CD4-positive, alpha-beta T cell (primary cell): Measurements from ENCODE around the gene CLDN11. TPM values are rescaled to one million over a fixed set of nuclear protein-coding genes. Genes with fewer than 3 reads are reported as not detected.

ENCODE experiments used
- ATAC-seq: fragments of 200-7000 bp; cut with Tn5 transposase; one replicate; pipeline ENCODE4 v1.10.0; 2022; ENCODE audit warnings: mild to moderate bottlenecking; ENCODE audit not compliant: poor library complexity
- CTCF ChIA-PET: fragments of 350-600 bp; sonication (Branson Sonifier 250); formaldehyde crosslinking; loops from one replicate; lab custom pipeline; 2021; ENCODE audit warnings: antibody characterized with exemption, inconsistent platforms; lab: Charles Lee
- POLR2A ChIA-PET: fragments of 350-600 bp; sonication (Branson Sonifier 250); formaldehyde crosslinking; loops from one replicate; lab custom pipeline; 2021; ENCODE audit warnings: antibody characterized with exemption, inconsistent platforms; lab: Charles Lee
- DNase-seq, 14 experiments: peaks; one replicate each; pipeline ENCODE4 v3.0.0-alpha.2; 2013 to 2020; ENCODE audit warnings: mixed read lengths in 2 of 14
- H3K27ac ChIP-seq, 2 donors: one replicate each; pipeline versions ENCODE4 v1.5.1 to v1.7.0; 2013; ENCODE audit warnings: low read length in 2 of 2, low read depth in 1 of 2, mild to moderate bottlenecking in 1 of 2
- H3K27me3 ChIP-seq, 2 experiments: 1 replicate in 1 of 2; 2 replicates in 1 of 2; pipeline versions ENCODE4 v1.6.1 to v1.7.0; 2013; ENCODE audit warnings: low read length in 2 of 2, control low read depth in 1 of 2, mild to moderate bottlenecking in 1 of 2, moderate library complexity in 1 of 2; ENCODE audit not compliant: insufficient read depth in 2 of 2, control insufficient read depth in 1 of 2
- H3K36me3 ChIP-seq: one replicate; pipeline ENCODE4 v1.6.1; 2013; ENCODE audit warnings: low read length, control low read depth; ENCODE audit not compliant: insufficient read depth
- H3K4me1 ChIP-seq: one replicate; pipeline ENCODE4 v1.6.1; 2013; ENCODE audit warnings: low read length, control low read depth; ENCODE audit not compliant: insufficient read depth
- H3K4me3 ChIP-seq: one replicate; pipeline ENCODE4 v1.5.1; 2013; ENCODE audit warnings: mild to moderate bottlenecking, low read length, moderate library complexity
- H3K9me3 ChIP-seq, 2 experiments: 1 replicate in 1 of 2; 2 replicates in 1 of 2; pipeline versions ENCODE4 v1.6.1 to v1.7.0; 2013; ENCODE audit warnings: low read length in 2 of 2, mild to moderate bottlenecking in 2 of 2, control low read depth in 1 of 2, moderate library complexity in 1 of 2; ENCODE audit not compliant: control insufficient read depth in 1 of 2, insufficient read depth in 1 of 2
- H3K27ac Mint-ChIP-seq: one replicate; pipeline ENCODE4 v1.8.0; 2020; ENCODE audit warnings: mixed read lengths
- H3K27me3 Mint-ChIP-seq: one replicate; pipeline ENCODE4 v1.8.0; 2021; ENCODE audit warnings: mixed read lengths
- H3K36me3 Mint-ChIP-seq: one replicate; pipeline ENCODE4 v1.8.0; 2021; ENCODE audit warnings: low read depth, mixed read lengths
- H3K4me1 Mint-ChIP-seq: one replicate; pipeline ENCODE4 v1.8.0; 2021; ENCODE audit warnings: low read depth, mixed read lengths
- H3K4me3 Mint-ChIP-seq: one replicate; pipeline ENCODE4 v1.8.0; 2020; ENCODE audit warnings: mild to moderate bottlenecking, mixed read lengths
- H3K9me3 Mint-ChIP-seq: one replicate; pipeline ENCODE4 v1.8.0; 2020; ENCODE audit warnings: mixed read lengths
- intact Hi-C, 2 experiments: fragments of 100-400 bp; cut with DNase I in 1 of 2; cut with micrococcal nuclease in 1 of 2; formaldehyde crosslinking; loops; one replicate each; pipeline versions ENCODE4 v1.15.1 to v1.9.0; 2023 to 2025; cut with DNase I, micrococcal nuclease
- total RNA-seq, 174 experiments: library from RNA in 2 of 174; stranded (reverse) in 2 of 174; gene quantifications; one replicate each; pipeline ENCODE4 v1.2.3 and lab custom pipeline; 2021 to 2026
- TF ChIP-seq, protein P1 (sequence below): fragments of 200-600 bp; IDR thresholded peaks from one replicate; pipeline ENCODE4 v1.8.0; 2022; ENCODE audit warnings: antibody characterized with exemption, mild to moderate bottlenecking

The CLDN11 gene
- total RNA-seq, 2 experiments from 2014 or later = not detected

GRCh38 chr3:170437696-170438407, 19.2 kb downstream of the CLDN11 start:
- H3K27me3 Mint-ChIP-seq = peaks cover 26% of the 10 kb centered on the region
- H3K4me1 ChIP-seq = no peaks in the 10 kb centered on the region
- TF ChIP-seq, protein P1, sequence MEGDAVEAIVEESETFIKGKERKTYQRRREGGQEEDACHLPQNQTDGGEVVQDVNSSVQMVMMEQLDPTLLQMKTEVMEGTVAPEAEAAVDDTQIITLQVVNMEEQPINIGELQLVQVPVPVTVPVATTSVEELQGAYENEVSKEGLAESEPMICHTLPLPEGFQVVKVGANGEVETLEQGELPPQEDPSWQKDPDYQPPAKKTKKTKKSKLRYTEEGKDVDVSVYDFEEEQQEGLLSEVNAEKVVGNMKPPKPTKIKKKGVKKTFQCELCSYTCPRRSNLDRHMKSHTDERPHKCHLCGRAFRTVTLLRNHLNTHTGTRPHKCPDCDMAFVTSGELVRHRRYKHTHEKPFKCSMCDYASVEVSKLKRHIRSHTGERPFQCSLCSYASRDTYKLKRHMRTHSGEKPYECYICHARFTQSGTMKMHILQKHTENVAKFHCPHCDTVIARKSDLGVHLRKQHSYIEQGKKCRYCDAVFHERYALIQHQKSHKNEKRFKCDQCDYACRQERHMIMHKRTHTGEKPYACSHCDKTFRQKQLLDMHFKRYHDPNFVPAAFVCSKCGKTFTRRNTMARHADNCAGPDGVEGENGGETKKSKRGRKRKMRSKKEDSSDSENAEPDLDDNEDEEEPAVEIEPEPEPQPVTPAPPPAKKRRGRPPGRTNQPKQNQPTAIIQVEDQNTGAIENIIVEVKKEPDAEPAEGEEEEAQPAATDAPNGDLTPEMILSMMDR = no peak
- no peaks in the 10 kb centered on the region for H3K36me3 Mint-ChIP-seq
- ChIA-PET CTCF (no interaction called here), POLR2A (no interaction called here)
- intact Hi-C loops = no loop called here
- no peaks in the 10 kb centered on the region for H3K9me3 ChIP-seq
- H3K4me1 Mint-ChIP-seq = no peaks in the 10 kb centered on the region
- no peaks in the 10 kb centered on the region for H3K9me3 Mint-ChIP-seq
- no peak overlapping the region for H3K27ac Mint-ChIP-seq
- DNase-seq (no peak), ATAC-seq (no peak)
- H3K36me3 ChIP-seq = no peaks in the 10 kb centered on the region
- H3K27ac ChIP-seq = no peak overlapping the region
- H3K4me3 ChIP-seq = no peak overlapping the region
- H3K4me3 Mint-ChIP-seq = no peak overlapping the region
- peaks cover 4 to 5% of the 10 kb centered on the region in 2 experiments for H3K27me3 ChIP-seq

DNA sequence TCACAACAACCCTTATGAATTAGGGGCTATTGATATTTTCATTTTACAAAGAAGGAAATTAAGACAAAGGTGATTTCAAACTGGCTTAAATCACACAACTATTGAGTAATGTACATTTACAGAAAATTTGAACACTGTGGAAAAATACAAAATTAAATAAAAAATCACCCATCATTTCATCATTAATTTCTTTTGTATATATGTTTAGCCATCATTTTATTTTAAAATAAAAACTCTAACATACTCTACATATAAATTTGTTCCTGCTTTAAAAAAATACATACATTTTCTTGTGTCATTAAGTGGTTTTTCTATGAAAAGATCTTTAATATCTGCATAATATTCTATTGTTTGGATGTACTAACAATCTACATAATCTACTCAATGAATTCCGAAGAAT, 20.2 kb downstream of the CLDN11 start:
- Histone ChIP-seq H3K9me3 (no peaks in the 10 kb centered on the region), H3K27ac (no peak overlapping the region), H3K4me1 (no peaks in the 10 kb centered on the region), H3K4me3 (no peak overlapping the region), H3K36me3 (no peaks in the 10 kb centered on the region), H3K27me3 (peaks cover 4 to 5% of the 10 kb centered on the region in 2 experiments)
- ChIA-PET POLR2A (no interaction called here), CTCF (no interaction called here)
- Mint-ChIP-seq H3K36me3 (no peaks in the 10 kb centered on the region), H3K9me3 (no peaks in the 10 kb centered on the region), H3K4me3 (no peak overlapping the region), H3K27ac (no peak overlapping the region), H3K27me3 (peaks cover 30% of the 10 kb centered on the region), H3K4me1 (no peaks in the 10 kb centered on the region)
- intact Hi-C loops = no loop called here
- DNase-seq = no peak
- no peak for ATAC-seq
- TF ChIP-seq, protein P1 = no peak

DNA sequence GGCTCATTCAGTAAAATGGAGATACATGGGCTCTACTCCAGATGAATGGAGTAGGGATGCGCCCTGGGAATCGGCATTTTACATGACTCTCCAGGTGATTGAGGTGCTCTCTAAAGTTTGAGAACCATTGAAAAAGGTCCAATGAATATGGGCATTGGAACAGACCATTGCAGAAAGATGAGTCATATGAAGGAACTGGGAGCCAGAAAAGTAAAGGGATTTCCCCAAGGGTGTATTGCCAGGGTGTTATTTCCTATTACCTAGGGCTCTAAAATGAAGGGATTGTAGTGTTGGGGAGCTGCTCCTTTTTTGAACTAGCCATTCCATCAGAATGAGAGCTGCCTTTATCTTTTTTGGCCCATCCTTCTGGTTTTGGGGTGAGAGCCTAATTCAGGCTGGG, 21.7 kb downstream of the CLDN11 start:
- H3K27ac ChIP-seq = no peak overlapping the region
- Mint-ChIP-seq H3K4me3 (no peak overlapping the region), H3K36me3 (no peaks in the 10 kb centered on the region), H3K4me1 (no peaks in the 10 kb centered on the region), H3K27ac (no peak overlapping the region), H3K27me3 (peaks cover 36% of the 10 kb centered on the region), H3K9me3 (no peaks in the 10 kb centered on the region)
- DNase-seq (no peak), ATAC-seq (no peak)
- intact Hi-C loops = no loop called here
- ChIA-PET CTCF (interaction anchor here (1.1 kb wide), 1 partner anchor 9 kb away, joined by 3 read pairs; no protein-coding TSS in a partner anchor), POLR2A (no interaction called here)
- TF ChIP-seq, protein P1 = no peak
- H3K9me3 ChIP-seq = no peaks in the 10 kb centered on the region
- H3K4me1 ChIP-seq = no peaks in the 10 kb centered on the region
- no peaks in the 10 kb centered on the region for H3K36me3 ChIP-seq
- H3K4me3 ChIP-seq = no peak overlapping the region
- H3K27me3 ChIP-seq = peaks cover 4 to 5% of the 10 kb centered on the region in 2 experiments
